GM23338 (cell line): ENCODE measurements around the gene XXYLT1. TPM values are rescaled to one million over a fixed set of nuclear protein-coding genes. Genes with fewer than 3 reads are reported as not detected.

Source experiments
- ATAC-seq: fragments of 200-7000 bp; cut with Tn5 transposase; 3 replicates; pipeline ENCODE4 v1.9.1; 2020
- DNase-seq: peaks from one replicate; pipeline ENCODE4 v3.0.0-alpha.2; 2015; ENCODE audit warnings: low spot score
- H2AFZ ChIP-seq: fragments of 200-600 bp; sonication (generic); 2 replicates; pipeline ENCODE4 v1.8.0; 2016; ENCODE audit warnings: antibody characterized with exemption, mild to moderate bottlenecking, moderate library complexity
- H3F3A ChIP-seq: fragments of 200-600 bp; sonication (generic); replicated peaks from 2 replicates; pipeline ENCODE4 v1.8.0; 2017; ENCODE audit warnings: antibody characterized with exemption, mixed run types, low read depth
- H3K27ac ChIP-seq: fragments of 200-600 bp; sonication (generic); 2 replicates; pipeline ENCODE4 v1.6.1; 2016; ENCODE audit warnings: low read depth
- H3K27me3 ChIP-seq: fragments of 200-600 bp; sonication (generic); 2 replicates; pipeline ENCODE4 v1.8.0; 2016; ENCODE audit warnings: mild to moderate bottlenecking, mixed run types, moderate library complexity; ENCODE audit not compliant: insufficient read depth
- H3K36me3 ChIP-seq: fragments of 200-600 bp; sonication (generic); 2 replicates; pipeline ENCODE4 v1.8.0; 2016; ENCODE audit warnings: mild to moderate bottlenecking; ENCODE audit not compliant: insufficient read depth
- H3K4me1 ChIP-seq: fragments of 200-600 bp; sonication (generic); 2 replicates; pipeline ENCODE4 v1.8.0; 2016; ENCODE audit warnings: mild to moderate bottlenecking, moderate library complexity; ENCODE audit not compliant: insufficient read depth
- H3K4me2 ChIP-seq: fragments of 200-600 bp; sonication (generic); 2 replicates; pipeline ENCODE4 v1.7.1; 2017; ENCODE audit warnings: mixed run types
- H3K4me3 ChIP-seq: fragments of 200-600 bp; sonication (generic); 2 replicates; pipeline ENCODE4 v1.6.1; 2016; ENCODE audit warnings: mixed run types
- H3K79me2 ChIP-seq: fragments of 200-600 bp; sonication (generic); replicated peaks from 2 replicates; pipeline ENCODE4 v1.8.0; 2017; ENCODE audit warnings: mild to moderate bottlenecking; ENCODE audit not compliant: insufficient read depth
- H3K9me2 ChIP-seq: fragments of 200-600 bp; sonication (generic); 2 replicates; pipeline ENCODE4 v1.8.0; 2017; ENCODE audit not compliant: insufficient read depth
- H4K20me1 ChIP-seq: fragments of 200-600 bp; sonication (generic); replicated peaks from 2 replicates; pipeline ENCODE4 v1.8.0; 2017; ENCODE audit warnings: mild to moderate bottlenecking; ENCODE audit not compliant: insufficient read depth
- H3K27ac Mint-ChIP-seq: 2 replicates; pipeline ENCODE4 v1.8.0; 2020; ENCODE audit warnings: inconsistent platforms, mild to moderate bottlenecking, moderate library complexity, mixed read lengths
- H3K27me3 Mint-ChIP-seq: 3 replicates; pipeline ENCODE4 v1.8.0; 2022; ENCODE audit warnings: low read depth, mild to moderate bottlenecking, moderate library complexity, mixed read lengths, inconsistent platforms; ENCODE audit not compliant: insufficient read depth, poor library complexity
- H3K36me3 Mint-ChIP-seq: 3 replicates; pipeline ENCODE4 v1.8.0; 2021; ENCODE audit warnings: low read depth, mild to moderate bottlenecking, inconsistent platforms, moderate library complexity, mixed read lengths
- H3K4me1 Mint-ChIP-seq: 3 replicates; pipeline ENCODE4 v1.8.0; 2020; ENCODE audit warnings: mild to moderate bottlenecking, inconsistent platforms, mixed read lengths
- H3K4me3 Mint-ChIP-seq: 3 replicates; pipeline ENCODE4 v1.8.0; 2021; ENCODE audit warnings: moderate library complexity, mild to moderate bottlenecking, inconsistent platforms, mixed read lengths
- H3K9me3 Mint-ChIP-seq: 3 replicates; pipeline ENCODE4 v1.8.0; 2020; ENCODE audit warnings: moderate library complexity, mild to moderate bottlenecking, inconsistent platforms, mixed read lengths
- CTCF ChIP-seq, 2 experiments: fragments of 200-600 bp in 1 of 2; sonication (generic) in 1 of 2; conservative IDR thresholded peaks; 2 replicates each; pipeline versions ENCODE4 v1.5.1 to v1.6.1; 2016 to 2017; ENCODE audit warnings: antibody characterized with exemption in 2 of 2, low read depth in 2 of 2, mild to moderate bottlenecking in 2 of 2, moderate library complexity in 1 of 2
- EZH2phosphoT487 ChIP-seq: fragments of 200-600 bp; sonication (generic); IDR thresholded peaks from one replicate; pipeline ENCODE4 v1.8.1; 2018; ENCODE audit warnings: antibody characterized with exemption; ENCODE audit not compliant: unreplicated experiment
- JUNB ChIP-seq: IDR thresholded peaks from one replicate; pipeline ENCODE4 v1.6.1; 2016; ENCODE audit warnings: antibody characterized with exemption; ENCODE audit not compliant: unreplicated experiment
- NANOG ChIP-seq: IDR thresholded peaks from 2 replicates; pipeline ENCODE4 v1.6.1; 2016; ENCODE audit warnings: antibody characterized with exemption, borderline replicate concordance
- STAT1 ChIP-seq: IDR thresholded peaks from one replicate; pipeline ENCODE4 v1.6.1; 2016; ENCODE audit warnings: antibody characterized with exemption; ENCODE audit not compliant: unreplicated experiment
- ZNF462 ChIP-seq: fragments of 250-450 bp; sonication (Bioruptor Pico); IDR thresholded peaks from 2 replicates; pipeline ENCODE4 v1.5.0; 2020; ENCODE audit warnings: mild to moderate bottlenecking, moderate library complexity
- polyA plus RNA-seq: library from polyadenylated mRNA; unstranded; fragments of >200 nt; fragmentation: Nextera tagmentation; extraction: Ambion mirVana; gene quantifications from 2 replicates; pipeline ENCODE4 v1.2.1, GENCODE V29; 2016
- total RNA-seq: library from RNA; depleted of rRNA; stranded (reverse); fragments of >200 nt; shearing (Covaris generic); gene quantifications from 2 replicates; pipeline ENCODE4 v1.2.3, GENCODE V29; 2014

XXYLT1 gene
- total and polyA plus RNA-seq, 2 experiments from 2014 or later, result 13.5 to 34.8 TPM

DNA sequence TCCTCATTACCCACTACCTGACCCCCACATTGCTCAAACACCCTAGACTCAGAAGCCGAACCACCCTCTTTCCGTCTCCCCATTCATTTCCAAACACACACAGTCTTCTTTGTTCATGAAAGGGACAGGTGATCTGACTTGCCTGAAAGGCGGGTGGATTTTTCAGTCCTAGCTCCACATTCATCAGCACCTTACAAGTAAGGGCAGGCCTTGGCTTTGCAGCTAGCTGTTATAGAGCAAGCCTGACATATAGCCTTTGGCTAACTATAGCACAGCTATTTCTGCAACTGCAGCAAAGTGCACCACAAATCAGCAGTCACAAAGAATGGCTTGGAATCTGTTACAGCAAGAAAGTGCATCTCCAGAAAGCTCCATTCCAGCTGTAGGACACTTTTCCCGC is 139.8 kb downstream of the XXYLT1 start (continued):
- TF ChIP-seq ZNF462 (CRISPR knock-in tag) (no peak), NANOG (no peak)

DNA sequence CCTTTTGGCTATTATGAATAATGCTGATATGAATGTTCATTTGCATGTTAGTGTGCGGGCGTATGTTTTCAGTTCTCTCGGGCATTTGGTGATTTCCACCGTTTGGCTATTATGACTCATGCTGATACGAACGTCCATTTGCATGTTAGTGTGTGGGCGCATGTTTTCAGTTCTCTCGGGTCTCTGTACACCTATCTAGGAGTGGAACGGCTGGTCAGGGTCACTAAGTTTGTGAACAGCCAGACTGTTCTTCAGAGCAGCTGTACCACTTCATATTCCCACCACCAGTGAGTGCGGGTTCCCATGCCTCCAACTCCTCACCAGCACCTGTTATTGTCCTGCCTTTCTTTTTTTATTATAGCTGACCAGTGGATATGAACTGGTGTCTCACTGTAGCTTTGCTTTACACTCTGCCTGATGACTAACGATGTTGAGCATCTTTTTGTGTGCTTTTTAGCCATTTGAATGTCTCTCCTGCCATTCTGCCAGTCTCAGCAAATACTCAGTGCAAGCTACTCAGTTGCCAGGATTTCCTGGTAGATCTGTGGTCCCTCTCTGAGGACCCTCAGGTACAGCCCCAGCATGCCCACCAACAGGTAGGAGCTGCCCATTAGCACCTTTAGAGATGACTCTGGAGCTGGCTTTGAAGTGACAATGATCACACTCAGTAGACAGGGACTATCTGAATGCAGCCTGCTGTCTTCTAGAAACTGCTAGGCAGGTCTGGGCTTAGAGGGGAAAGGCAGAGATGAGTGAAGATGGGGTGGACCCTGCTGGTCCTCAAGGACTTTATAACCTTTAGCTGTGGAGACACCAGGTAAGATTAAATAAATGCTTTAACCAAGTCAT is 141.1 kb downstream of the XXYLT1 start:
- no peak for DNase-seq
- TF ChIP-seq EZH2phosphoT487 (no peak), ZNF462 (CRISPR knock-in tag) (no peak), STAT1 (no peak), NANOG (no peak), CTCF (conservative IDR thresholded peaks at IDR 0.05; ENCODE audit: low read depth in 2 of 2) (no peak), JUNB (no peak)

More for the DNA sequence above, 141.1 kb downstream of the XXYLT1 start:
- H3K4me1 Mint-ChIP-seq, result peaks cover 20% of the 10 kb centered on the region
- H3K79me2 ChIP-seq, result no peaks in the 10 kb centered on the region; the same call in 1 of the 2 replicates
- no peaks in the 10 kb centered on the region; the same call in 2 of the 3 replicates for H3K36me3 Mint-ChIP-seq
- no peaks in the 10 kb centered on the region for H3K27me3 ChIP-seq
- H3K4me1 ChIP-seq, result no peaks in the 10 kb centered on the region; the same call in 1 of the 2 replicates
- H3K36me3 ChIP-seq, result no peaks in the 10 kb centered on the region
- no peak overlapping the region for H3K27ac Mint-ChIP-seq
- no peak overlapping the region for H3K4me3 Mint-ChIP-seq
- peaks cover under 1% of the 10 kb centered on the region for H3K27me3 Mint-ChIP-seq
- no peak overlapping the region for H3K4me2 ChIP-seq
- no peaks in the 10 kb centered on the region for H4K20me1 ChIP-seq
- no peaks in the 10 kb centered on the region for H3K9me3 Mint-ChIP-seq
- no peaks in the 10 kb centered on the region for H3F3A ChIP-seq
- no peak overlapping the region for H2AFZ ChIP-seq
- H3K27ac ChIP-seq, result no peak overlapping the region
- H3K9me2 ChIP-seq, result no peaks in the 10 kb centered on the region
- ATAC-seq, result no peak
- no peak overlapping the region for H3K4me3 ChIP-seq
